HG02981 (cell line): ENCODE data around the gene NEURL1.

ENCODE experiments used
- ATAC-seq: cut with Tn5 transposase; IDR thresholded peaks from one replicate; pipeline ENCODE4 v1.9.1; 2021; ENCODE audit warnings: mild to moderate bottlenecking, moderate library complexity; ENCODE audit not compliant: unreplicated experiment

NEURL1 gene, protein sequence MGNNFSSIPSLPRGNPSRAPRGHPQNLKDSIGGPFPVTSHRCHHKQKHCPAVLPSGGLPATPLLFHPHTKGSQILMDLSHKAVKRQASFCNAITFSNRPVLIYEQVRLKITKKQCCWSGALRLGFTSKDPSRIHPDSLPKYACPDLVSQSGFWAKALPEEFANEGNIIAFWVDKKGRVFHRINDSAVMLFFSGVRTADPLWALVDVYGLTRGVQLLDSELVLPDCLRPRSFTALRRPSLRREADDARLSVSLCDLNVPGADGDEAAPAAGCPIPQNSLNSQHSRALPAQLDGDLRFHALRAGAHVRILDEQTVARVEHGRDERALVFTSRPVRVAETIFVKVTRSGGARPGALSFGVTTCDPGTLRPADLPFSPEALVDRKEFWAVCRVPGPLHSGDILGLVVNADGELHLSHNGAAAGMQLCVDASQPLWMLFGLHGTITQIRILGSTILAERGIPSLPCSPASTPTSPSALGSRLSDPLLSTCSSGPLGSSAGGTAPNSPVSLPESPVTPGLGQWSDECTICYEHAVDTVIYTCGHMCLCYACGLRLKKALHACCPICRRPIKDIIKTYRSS

DNA sequence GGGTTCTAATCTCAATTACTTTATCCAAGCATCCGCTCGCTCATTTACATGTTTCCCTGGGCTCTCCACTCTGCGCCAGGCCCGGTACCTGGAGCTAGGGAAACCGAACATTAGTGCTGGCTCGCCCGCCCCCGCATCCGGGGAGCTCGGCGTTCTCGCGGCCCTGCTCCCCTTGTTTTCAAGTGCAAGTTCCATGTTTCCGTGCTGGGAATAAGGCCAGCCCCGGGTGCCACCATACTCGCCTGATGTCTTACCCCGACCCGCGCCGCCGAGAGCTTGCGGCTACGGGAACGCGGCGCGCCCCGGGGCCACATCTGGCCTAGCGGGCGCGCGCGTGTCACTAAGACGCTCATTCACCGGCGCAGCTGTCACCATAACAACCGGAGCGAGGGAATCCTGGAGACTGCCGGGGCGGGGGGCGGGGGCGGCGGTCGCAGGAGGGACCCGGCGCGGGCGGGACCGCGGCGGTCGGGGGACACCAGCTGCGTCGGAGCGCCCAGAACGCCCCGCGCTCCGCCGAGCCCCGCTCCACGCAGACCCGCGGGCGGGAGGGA, at the start of gene NEURL1:
Gene NEURL1 (plus strand): TSS at position 344 of the 554 bp plus-strand sequence. CDS start 683 bp downstream, outside the sequence.
- ATAC-seq: no peak

DNA sequence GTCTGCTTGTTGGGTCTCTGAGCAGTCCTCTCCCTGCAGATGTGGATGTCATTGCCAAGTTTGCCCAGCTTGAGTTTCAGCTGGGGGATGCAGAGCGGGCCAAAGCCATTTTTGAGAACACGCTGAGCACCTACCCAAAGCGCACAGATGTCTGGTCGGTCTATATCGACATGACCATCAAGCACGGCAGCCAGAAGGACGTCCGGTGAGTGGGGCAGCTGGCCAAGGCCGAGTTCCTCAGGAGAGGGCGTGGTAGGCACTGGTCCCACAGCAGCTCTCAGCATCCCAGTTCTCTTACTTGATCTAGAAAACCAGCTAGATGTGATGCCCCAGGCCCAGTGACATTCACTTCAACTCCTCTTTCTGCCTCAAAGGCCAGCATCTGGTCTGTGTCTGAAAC, 49.0 kb upstream of the NEURL1 start:
- no peak for ATAC-seq

DNA sequence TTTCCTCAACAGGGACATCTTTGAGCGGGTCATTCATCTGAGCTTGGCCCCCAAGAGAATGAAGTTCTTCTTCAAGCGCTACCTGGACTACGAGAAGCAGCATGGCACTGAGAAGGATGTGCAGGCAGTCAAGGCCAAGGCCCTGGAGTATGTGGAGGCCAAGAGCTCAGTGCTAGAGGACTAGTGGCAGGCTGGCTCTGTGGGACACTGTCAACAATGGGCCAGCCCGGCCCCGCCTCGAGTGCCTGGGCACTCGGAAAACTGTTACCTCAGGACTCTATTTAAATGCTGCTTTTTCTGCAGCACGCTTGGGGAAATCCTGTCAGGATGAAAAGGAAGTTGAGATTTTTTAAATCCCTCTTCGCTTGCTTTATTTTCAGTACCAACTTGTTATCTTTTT, 48.1 kb upstream of the NEURL1 start:
- no peak for ATAC-seq

DNA sequence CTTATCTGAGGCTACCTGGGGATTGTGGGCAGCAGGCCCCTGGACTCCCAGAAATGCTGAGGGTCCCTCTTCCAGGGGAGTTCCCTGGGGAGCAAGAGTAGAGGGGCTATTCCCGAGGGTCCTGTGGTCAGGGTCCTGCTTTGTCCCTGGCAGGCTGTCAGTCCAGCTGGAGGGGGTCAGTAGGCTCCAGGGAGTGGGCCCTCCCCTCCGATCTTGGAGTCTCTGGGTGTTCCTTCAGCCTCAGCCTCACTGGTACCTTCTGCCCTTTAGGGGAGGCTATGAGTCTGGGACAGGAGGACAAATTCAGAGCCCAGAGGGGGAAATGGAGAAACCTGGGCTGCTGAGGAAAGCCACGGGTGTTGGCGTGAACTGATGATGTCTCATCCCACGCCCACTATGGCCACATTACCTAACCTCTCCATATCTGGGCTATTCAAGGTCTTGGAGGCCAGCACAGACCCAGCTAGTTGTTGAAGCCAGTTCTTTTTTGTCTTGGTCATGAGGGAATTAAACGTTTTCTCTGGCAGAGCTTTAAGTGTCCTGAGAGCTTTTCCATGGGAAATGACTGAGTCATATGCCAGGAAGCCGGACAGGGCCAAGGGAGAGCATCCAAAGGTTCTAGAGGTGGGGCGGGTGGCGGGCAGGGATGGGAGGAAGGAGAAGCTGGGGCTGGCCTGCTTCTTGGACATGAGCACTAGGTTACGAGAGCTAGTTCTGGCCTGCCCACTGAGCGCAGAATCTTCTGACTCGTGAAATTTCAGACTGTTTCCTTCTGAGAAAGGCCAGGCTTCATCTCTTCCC, 47.5 kb upstream of the NEURL1 start:
- no peak for ATAC-seq

DNA sequence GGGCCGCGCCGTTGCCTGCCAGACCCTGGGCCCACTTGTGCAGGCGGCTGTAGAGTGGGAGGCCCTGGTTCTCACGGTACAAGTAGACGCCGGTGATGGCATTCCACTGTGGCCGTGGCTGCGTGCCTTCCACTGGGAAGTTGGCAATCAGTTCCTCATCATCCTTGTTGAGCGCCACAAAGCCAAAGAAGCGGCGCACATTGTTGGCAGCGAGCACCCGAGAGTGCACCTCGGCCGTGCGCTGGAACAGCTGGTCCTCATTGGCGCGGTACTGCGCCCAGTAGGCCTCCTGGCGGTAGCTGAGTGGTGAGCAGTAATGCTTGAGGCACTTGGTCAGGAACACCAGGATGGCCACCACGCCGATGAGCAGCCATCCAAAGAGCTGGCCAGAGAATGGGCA, 46.3 kb upstream of the NEURL1 start:
- no peak for ATAC-seq

DNA sequence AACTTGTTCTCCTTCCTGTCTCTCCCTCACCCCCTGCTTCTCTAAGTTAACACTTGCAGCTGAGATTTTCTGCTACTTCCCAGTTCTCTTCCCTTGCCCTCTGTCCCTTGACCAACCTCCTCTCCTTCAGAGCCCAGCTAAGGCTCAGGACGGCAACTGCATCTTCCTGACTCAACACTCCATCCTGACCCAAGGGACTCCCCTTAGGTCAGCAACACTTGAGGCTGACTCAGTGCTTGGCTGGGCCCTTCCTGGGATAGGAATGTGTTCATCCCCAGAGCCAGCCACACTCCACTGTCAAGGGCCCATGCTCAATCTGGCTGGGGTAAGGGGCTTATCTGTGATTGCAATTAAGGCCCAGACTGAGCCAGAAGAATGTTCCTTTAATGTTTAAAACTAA, 44.8 kb upstream of the NEURL1 start:
- ATAC-seq: no peak

DNA sequence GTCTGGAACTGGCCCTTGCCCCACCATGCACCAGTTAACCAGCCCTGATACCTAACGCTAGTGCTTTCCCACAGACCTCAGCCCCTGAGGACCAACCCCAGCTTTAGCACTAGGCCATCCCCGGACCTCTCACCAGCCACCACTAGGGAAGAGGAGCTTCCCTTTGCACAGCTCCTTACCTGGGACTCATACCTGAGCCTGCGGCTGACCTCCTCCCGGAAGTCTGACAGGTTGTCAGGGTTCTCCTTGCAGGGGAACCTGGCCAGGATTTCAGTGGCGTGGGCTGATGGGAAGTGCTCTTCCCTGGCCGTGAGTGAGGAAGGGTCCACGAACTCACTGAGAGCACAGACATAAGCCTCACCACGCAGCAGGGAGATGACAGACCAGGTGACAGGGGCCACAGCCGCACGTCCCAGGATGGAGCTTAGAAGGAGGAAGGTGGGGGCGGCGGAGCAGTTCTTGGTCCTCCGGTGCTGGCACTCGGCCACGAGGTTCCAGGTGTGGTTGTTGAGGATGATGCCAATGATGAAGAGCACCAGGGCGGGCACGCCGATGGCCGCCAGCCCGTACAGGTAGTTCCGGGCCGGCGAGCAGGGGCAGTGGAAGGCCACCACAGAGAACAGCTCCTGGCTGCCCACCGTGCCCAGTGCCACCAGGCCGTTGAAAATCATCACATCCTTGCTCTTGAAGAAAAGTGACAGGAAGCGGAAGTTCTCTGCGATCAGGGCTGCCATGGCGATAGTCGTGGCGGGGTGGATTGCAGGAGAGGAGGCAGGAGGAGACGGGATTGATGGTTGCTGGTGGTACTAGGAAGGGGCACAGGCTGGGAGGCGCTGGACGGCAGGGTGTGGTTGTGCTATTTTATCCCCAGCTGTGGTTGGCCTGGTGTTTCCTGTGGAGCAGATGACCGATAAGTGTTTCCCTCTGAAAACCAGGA, 44.0 kb upstream of the NEURL1 start:
- ATAC-seq: no peak

DNA sequence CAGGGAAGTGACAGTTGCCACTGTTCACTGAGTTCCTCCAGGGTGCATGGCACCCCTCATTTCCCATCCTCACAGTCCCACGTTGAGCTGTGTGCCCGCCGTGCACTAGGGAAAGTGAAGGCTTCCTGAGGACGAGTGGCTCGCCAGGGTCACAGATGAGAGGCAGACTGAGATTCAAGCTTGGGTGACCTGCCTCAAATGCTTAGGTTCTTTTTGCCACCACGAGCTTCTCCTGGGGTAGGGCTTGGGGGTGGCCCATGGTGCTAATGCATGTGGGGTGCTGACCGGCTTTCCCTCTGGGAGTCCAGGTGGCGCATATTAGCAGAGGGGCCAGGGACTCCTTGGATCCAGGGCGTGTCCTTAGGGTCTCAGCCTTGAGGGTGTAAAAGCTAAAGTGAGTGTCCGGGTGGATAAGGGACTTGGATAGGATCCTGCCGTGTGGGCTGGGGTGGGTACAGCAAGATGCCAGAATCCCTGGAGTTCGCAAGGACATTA, 43.3 kb upstream of the NEURL1 start:
- no peak for ATAC-seq

DNA sequence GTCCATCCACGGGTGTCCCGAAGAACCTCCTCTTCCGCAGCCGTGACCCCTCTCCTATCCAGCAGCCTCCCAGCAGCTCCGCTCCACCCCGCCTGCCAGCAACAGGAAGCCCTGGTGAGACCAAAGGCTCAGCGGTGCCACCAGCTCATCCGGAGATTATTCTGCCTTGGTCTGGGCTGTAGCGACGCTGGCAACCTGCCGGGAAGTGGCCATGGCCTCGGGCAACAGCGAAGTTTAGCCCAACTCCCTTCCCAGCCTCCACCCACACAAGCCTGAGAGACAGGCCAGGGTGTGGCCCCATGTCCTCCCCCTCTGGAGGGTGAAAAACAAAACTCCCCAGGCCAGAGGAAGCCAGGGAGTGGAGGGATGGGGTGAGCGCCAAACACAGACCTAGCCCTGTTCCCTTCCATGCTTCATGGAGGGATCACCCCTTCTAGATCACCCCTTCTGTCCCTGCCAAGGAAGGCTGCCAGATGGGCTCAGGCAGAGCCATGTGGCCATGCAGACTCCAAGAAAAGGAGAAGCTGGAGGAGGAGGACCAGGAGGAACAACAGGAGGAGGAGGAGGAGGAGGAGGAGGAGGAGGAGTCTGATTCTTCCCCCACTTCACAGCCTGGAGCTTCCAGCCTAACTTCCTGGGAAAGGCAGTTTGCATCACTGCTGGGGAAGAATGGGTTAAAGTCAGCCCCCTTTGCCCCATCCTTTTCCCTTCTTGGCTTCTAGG, 42.3 kb upstream of the NEURL1 start:
- no peak for ATAC-seq

DNA sequence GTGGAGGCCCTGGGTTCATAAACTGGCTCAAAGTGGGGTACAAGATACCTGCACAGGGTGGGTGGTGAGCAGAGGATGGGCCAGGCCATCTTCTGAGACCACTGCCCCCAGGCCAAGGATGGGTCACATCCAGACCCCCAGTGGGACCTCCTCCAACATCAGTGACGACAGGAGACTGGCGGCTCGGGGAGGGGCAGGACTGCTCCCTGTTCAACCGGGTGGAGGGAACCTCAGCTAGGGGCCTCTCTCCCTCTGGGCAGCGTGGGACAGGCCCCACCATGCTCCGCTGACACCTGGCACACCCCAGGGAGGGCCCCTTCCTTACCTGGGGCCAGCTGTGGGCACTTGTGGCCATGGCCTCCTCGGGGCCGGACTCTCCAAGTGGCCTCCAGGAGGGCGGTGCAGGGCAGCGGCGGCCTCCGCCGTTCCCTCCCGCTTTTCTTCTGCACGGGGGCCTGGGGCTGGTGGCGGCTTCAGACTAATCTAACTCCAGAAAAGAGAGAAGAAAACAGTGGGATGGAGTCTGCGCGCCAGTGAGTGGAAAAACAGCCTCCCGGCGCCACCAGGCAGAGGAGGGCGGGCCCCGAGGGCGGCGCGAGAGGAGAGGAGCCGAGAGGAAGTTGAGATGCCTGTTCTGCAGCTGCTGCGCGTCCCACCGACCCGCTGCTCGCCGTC, 41.5 kb upstream of the NEURL1 start, which contains the start of gene CALHM2:
Gene CALHM2 (minus strand): TSS at position 540 of the 675 bp plus-strand sequence. CDS start 2,429 bp downstream, outside the sequence.
- ATAC-seq: peak; percentile 63

DNA sequence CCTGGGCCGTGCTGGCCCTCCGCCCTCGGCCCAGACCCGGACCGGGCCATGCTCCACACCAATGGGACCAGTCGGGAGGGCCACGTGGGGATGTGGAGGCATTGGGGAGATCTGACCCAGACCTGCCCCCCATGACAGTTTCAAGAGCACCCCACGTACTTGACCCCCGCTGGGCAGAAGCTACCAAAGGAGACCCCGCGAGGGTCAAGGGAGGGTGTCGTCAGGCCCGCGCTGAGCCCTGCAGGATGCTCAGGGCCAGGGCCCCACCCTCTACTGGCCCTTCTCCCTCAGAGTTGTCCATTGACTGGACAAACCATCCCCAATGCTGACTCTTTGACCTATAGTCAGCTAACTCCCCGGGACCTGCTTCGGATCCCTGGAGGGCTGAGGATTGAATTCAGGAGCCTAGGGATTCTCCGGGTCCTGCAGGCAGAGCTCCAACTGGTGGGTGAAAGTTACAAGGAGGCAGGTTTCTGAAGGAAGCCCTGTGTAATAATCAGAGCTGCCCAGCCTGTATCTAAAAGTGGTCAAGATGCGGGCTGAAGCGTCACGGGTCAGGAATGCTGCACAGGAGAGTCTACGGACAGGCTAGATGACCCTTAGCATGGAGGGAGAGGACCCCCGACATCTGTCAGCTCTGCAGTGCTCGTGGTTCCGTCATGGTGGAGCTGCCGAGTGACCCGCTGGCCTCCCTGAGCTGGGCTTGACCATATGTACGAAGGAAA, 40.8 kb upstream of the NEURL1 start:
- no peak for ATAC-seq

DNA sequence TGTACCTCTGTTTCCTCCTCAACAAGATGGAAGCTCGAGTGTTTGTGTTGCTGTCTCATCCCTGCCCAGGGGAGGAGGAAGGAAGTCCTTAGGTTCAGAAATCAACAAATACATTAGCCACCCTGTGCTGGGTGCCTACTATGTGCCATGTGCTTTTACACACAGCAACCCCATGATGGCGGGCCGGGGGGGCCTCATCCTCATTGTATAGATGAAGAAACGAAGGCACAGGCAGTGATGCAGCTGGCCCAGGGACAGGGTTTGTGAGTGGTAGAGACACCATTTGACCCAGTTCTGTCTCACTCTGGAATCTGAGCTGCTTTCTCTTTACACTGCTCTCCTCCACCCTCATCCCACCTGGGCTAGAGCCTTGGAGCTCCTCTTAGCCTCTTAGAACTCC, 39.5 kb upstream of the NEURL1 start:
- no peak for ATAC-seq

DNA sequence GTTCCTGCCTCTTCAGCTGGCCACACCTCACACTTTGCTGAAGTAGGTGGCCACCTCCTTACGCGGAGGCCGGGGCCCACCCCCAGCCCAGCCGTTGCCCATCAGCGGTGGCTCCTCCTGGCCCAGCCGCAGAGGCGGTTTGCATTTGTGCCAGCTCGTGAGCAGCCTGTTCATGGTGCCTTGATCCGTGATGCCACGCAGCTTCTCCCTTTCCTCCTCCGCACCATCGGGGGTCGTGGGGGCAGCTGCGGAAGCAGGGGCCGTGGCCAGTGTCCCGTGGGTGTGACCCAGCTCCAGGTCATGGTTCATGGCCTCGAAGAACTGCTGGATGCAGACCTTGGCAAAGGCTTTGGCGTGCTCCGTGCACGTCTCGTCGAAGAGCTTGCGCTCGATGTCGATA, 38.3 kb upstream of the NEURL1 start:
- ATAC-seq: no peak

DNA sequence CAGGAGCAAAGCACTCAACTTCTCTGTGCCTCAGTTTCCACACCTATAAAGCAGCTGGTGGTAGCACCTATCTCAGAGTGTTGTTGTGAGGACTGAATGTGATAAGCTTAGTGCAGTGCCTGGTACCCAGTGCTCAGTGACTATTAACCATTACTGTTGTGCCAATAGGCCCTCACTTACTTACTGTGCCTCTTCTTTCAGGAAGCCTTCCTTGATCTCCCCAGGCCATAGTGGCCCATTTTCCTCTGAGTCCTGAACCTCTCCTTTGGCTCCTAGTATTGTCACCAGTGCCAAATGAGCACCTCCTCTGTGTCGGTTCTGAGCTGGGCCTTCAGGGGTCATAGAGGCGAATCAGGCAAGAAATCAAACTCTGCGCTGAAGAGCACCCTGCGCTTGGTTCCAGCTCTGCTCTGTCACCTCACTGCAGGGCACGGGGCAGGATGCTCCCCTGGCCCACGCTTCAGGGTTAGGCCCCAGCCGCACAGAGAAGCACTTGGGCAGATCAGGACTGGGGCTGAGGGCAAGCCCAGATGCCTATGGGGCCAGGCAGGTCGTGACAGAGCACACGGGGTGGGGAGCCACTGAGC, 37.3 kb upstream of the NEURL1 start:
- ATAC-seq: no peak

DNA sequence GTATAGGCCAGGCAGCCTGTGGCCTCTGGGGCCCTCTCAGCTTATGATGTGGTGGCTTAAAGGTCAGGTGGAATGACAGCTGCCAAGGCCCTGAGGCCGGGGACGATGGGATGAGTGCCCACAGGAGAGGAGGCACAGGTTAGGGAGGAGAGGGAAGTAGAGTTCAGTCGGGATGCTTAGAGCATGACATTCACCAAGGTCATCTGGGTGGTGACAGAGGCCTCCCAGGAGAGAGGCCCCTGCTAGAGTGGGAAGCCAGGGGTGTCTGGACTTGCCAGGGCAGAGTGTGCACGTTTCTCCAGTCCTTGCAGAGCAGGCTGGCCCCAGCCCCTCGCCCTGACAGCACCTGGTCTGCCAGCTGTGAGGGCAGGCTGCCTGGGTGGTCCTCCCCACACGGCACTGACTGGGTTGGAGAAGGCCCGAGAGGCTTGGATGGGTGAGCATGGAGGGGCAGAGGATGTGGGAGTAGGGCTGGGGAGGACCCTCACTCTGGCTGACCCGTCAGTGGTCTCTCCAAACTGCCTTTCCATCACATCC, 36.3 kb upstream of the NEURL1 start:
- ATAC-seq: no peak

DNA sequence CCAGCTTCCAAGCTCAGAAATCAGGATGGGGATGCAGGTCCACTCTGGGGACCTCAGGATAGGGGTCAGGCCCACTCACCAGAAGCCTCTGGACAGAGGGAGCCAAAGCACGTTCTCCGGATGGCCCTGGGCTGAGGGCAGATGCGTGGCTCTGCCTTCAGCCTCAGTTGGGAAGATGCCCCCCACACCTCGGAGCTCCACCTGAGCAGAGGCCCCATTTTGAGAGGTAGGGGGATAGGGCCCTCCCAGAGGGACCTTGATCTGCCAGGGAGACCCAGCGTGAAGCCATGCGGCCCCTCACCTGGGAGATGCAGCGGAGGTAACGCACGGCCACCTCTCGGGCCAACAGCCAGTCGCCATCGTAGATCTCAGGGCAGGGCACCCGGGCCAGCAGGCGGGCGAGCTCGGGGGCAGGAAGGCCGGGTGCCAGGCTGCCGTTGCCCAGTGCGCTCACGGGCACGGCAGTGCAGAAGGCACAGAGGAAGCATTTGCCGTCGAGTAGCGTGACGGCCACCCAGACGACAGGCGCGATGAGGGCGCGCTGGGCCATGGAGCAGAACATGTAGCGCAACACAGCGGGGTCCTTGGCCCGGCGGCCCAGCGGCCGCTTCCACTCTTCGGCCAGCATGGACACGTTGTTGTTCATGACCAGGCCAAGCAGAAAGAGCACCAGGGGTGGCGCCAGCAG, 35.5 kb upstream of the NEURL1 start:
- ATAC-seq: no peak

DNA sequence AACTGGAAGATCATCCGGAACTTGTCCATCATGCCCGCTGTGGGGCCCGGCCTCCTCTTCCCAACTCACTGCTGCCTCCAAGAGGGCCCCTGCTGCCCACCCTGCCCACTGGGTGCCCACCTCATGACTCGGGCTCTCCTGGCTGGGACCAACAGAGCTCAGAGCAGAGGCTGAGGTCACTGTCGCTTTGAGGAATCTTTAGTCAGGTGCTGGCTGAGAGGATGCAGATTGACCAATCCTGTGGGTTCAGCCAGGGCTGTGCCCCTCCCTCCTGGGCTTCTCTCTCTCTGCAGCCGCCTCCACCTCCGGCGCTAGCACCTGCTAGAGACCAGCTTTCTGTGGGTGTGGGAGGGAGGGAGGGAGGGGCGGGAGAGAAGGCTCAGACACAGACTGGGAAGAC, 34.8 kb upstream of the NEURL1 start, which contains the start of gene CALHM1:
Gene CALHM1 (minus strand): TSS at position 181 of the 400 bp plus-strand sequence. CDS start 149 bp downstream, at position 32.
- ATAC-seq: peak; percentile 75
